PC-3 (cell line): Measurements from ENCODE around the gene CAB39L. TPM values are rescaled to one million over a fixed set of nuclear protein-coding genes. Genes with fewer than 3 reads are reported as not detected.

ENCODE experiments used
- ATAC-seq: fragments of 200-7000 bp; cut with Tn5 transposase; 2 replicates; pipeline ENCODE4 v1.9.1; 2020; ENCODE audit warnings: mild to moderate bottlenecking, moderate library complexity
- BruUV-seq: library from RNA; stranded (reverse); fragments of 400-500 nt; replicated peaks from 2 replicates; lab custom pipeline; 2021; lab: Mats Ljungman, UMichigan
- CTCF ChIA-PET: fragments of 300-600 bp; sonication (Branson Sonifier 250); formaldehyde crosslinking; loops from one replicate; lab custom pipeline; 2022; ENCODE audit warnings: antibody characterized with exemption; lab: Charles Lee
- POLR2A ChIA-PET: fragments of 300-600 bp; sonication (Branson Sonifier 250); formaldehyde crosslinking; loops from one replicate; lab custom pipeline; 2022; ENCODE audit warnings: antibody characterized with exemption; ENCODE audit not compliant: unreplicated experiment; lab: Charles Lee
- DNase-seq: peaks from one replicate; pipeline ENCODE4 v3.0.0-alpha.2; 2015
- H2AFZ ChIP-seq: fragments of 300-600 bp; sonication (generic); 2 replicates; pipeline ENCODE4 v1.6.0; 2016; ENCODE audit warnings: antibody characterized with exemption, low read length
- H3F3A ChIP-seq: fragments of 300-600 bp; sonication (generic); one replicate; pipeline ENCODE4 v1.6.0; 2017; ENCODE audit warnings: antibody characterized with exemption, low read length, control low read depth, mild to moderate bottlenecking; ENCODE audit not compliant: unreplicated experiment
- H3K27ac ChIP-seq: fragments of 300-600 bp; sonication (generic); 2 replicates; pipeline ENCODE4 v1.5.1; 2016; ENCODE audit warnings: mild to moderate bottlenecking, low read length
- H3K27me3 ChIP-seq: fragments of 300-600 bp; sonication (generic); 2 replicates; pipeline ENCODE4 v1.6.1; 2016; ENCODE audit warnings: low read length, mixed read lengths
- H3K36me3 ChIP-seq: fragments of 300-600 bp; sonication (generic); 2 replicates; pipeline ENCODE4 v1.6.1; 2016; ENCODE audit warnings: low read depth, mixed run types, low read length, mixed read lengths
- H3K4me1 ChIP-seq: fragments of 300-600 bp; sonication (generic); 2 replicates; pipeline ENCODE4 v1.5.1; 2016; ENCODE audit warnings: low read length; ENCODE audit not compliant: insufficient read depth
- H3K4me2 ChIP-seq: fragments of 300-600 bp; sonication (generic); 2 replicates; pipeline ENCODE4 v1.6.0; 2016; ENCODE audit warnings: low read length
- H3K4me3 ChIP-seq: fragments of 300-600 bp; sonication (generic); 2 replicates; pipeline ENCODE4 v1.5.1; 2016; ENCODE audit warnings: mild to moderate bottlenecking, low read length, mixed read lengths
- H3K79me2 ChIP-seq: fragments of 300-600 bp; sonication (generic); 2 replicates; pipeline ENCODE4 v1.6.1; 2017; ENCODE audit warnings: low read length, mixed read lengths
- H3K9ac ChIP-seq: fragments of 300-600 bp; sonication (generic); 2 replicates; pipeline ENCODE4 v1.6.0; 2016; ENCODE audit warnings: mild to moderate bottlenecking, low read length
- H3K9me2 ChIP-seq: fragments of 300-600 bp; sonication (generic); replicated peaks from 2 replicates; pipeline ENCODE4 v1.6.1; 2016; ENCODE audit warnings: mixed run types, low read length, mixed read lengths
- H3K9me3 ChIP-seq: fragments of 300-600 bp; sonication (generic); 2 replicates; pipeline ENCODE4 v1.6.1; 2016; ENCODE audit warnings: low read length, mixed read lengths
- H4K20me1 ChIP-seq: fragments of 300-600 bp; sonication (generic); 2 replicates; pipeline ENCODE4 v1.6.1; 2016; ENCODE audit warnings: low read length, mixed read lengths
- CTCF ChIP-seq: fragments of 300-600 bp; sonication (generic); conservative IDR thresholded peaks from 2 replicates; pipeline ENCODE4 v1.5.1; 2017; ENCODE audit warnings: antibody characterized with exemption, low read depth, mild to moderate bottlenecking, low read length
- EZH2 ChIP-seq: fragments of 300-600 bp; sonication (generic); IDR thresholded peaks from one replicate; pipeline ENCODE4 v1.6.1; 2017; ENCODE audit warnings: antibody characterized with exemption, mild to moderate bottlenecking, low read length; ENCODE audit not compliant: unreplicated experiment
- EZH2phosphoT487 ChIP-seq: fragments of 300-600 bp; sonication (generic); IDR thresholded peaks from 2 replicates; pipeline ENCODE4 v1.6.1; 2018; ENCODE audit warnings: mild to moderate bottlenecking, antibody characterized with exemption, low read length, borderline replicate concordance
- intact Hi-C: fragments of 100-400 bp; cut with micrococcal nuclease; formaldehyde crosslinking; loops from 2 replicates; pipeline ENCODE4 v1.9.0; 2023
- total RNA-seq: library from RNA; depleted of rRNA; stranded (reverse); fragments of >200 nt; gene quantifications from 2 replicates; pipeline ENCODE4 v1.2.3, GENCODE V29; 2014

Gene CAB39L
- total RNA-seq, 1 experiment from 2014 or later = 1.8 TPM

GRCh38 chr13:49400755-49401659 is 42.9 kb downstream of the CAB39L start:
- Histone ChIP-seq H3K4me2 (peak overlapping the region; percentile 16; the same call in 1 of the 2 replicates), H3K4me1 (peaks cover 22% of the 10 kb centered on the region), H3K9ac (no peak overlapping the region), H3K9me3 (no peaks in the 10 kb centered on the region), H3K9me2 (no peaks in the 10 kb centered on the region), H3K36me3 (no peaks in the 10 kb centered on the region), H4K20me1 (no peaks in the 10 kb centered on the region), H2AFZ (no peak overlapping the region), H3K27ac (peak overlapping the region; percentile 83), H3F3A (no peaks in the 10 kb centered on the region), H3K27me3 (no peaks in the 10 kb centered on the region), H3K79me2 (no peaks in the 10 kb centered on the region), H3K4me3 (no peak overlapping the region)
- intact Hi-C loops = no loop called here
- no TSS peak for BruUV-seq
- POLR2A ChIA-PET = no interaction called here
- DNase-seq (peak; percentile 31), ATAC-seq (no peak)
- TF ChIP-seq CTCF (no peak), EZH2 (no peak)
- CTCF ChIA-PET = no interaction called here

GRCh38 chr13:49399801-49400472 is 43.9 kb downstream of the CAB39L start:
- peak overlapping the region; percentile 83 for H3K27ac ChIP-seq
- ChIA-PET POLR2A (no interaction called here), CTCF (no interaction called here)
- no peaks in the 10 kb centered on the region for H4K20me1 ChIP-seq
- no peaks in the 10 kb centered on the region for H3K36me3 ChIP-seq
- no peaks in the 10 kb centered on the region for H3F3A ChIP-seq
- H3K4me2 ChIP-seq = peak overlapping the region; percentile 71
- no peaks in the 10 kb centered on the region for H3K9me2 ChIP-seq
- ATAC-seq = peak; percentile 69
- DNase-seq = peak; percentile 73
- H3K79me2 ChIP-seq = no peaks in the 10 kb centered on the region
- H3K9me3 ChIP-seq = no peaks in the 10 kb centered on the region
- H3K4me3 ChIP-seq = no peak overlapping the region
- TF ChIP-seq EZH2 = no peak
- TF ChIP-seq CTCF = no peak
- TF ChIP-seq EZH2phosphoT487 = no peak
- intact Hi-C loops = no loop called here
- no peaks in the 10 kb centered on the region for H3K27me3 ChIP-seq
- H3K4me1 ChIP-seq = peaks cover 22% of the 10 kb centered on the region
- H2AFZ ChIP-seq = peak overlapping the region; percentile 47; the same call in 1 of the 2 replicates
- no TSS peak for BruUV-seq
- H3K9ac ChIP-seq = peak overlapping the region; percentile 51; the same call in 1 of the 2 replicates
